NCI-H748 (cell line): ENCODE measurements around the gene NDUFS3.
"Not testable (repeated sequence)": the region's sequence is repeated elsewhere in the genome, so short reads cannot be mapped to it uniquely, and the experiment has no call there.

Experiments used
- DNase-seq: peaks from one replicate; lab custom pipeline; 2025; ENCODE audit not compliant: unreplicated experiment; lab: John Stamatoyannopoulos, UW

The NDUFS3 gene

GRCh38 chr11:47578524-47579494 lies at the start of gene NDUFS3, which contains the start of gene KBTBD4:
NDUFS3 (plus strand) TSS chr11:47579074; CDS start chr11:47579092, 18 bp downstream.
KBTBD4 (minus strand) TSS chr11:47578970; CDS start chr11:47578951, 19 bp downstream.
- peak; percentile 96 for DNase-seq

- no peak for DNase-seq
Observed at GRCh38 chr11:47529951-47530350, 48.9 kb upstream of the NDUFS3 start.

GRCh38 chr11:47530721-47531120 lies 48.2 kb upstream of the NDUFS3 start:
- not testable (repeated sequence) for DNase-seq

GRCh38 chr11:47531666-47532065 lies 47.2 kb upstream of the NDUFS3 start:
- DNase-seq: no peak

- DNase-seq: no peak
Observed at GRCh38 chr11:47532597-47533213, 46.2 kb upstream of the NDUFS3 start.

- no peak for DNase-seq
Observed at GRCh38 chr11:47533690-47534151, 45.2 kb upstream of the NDUFS3 start.

DNA sequence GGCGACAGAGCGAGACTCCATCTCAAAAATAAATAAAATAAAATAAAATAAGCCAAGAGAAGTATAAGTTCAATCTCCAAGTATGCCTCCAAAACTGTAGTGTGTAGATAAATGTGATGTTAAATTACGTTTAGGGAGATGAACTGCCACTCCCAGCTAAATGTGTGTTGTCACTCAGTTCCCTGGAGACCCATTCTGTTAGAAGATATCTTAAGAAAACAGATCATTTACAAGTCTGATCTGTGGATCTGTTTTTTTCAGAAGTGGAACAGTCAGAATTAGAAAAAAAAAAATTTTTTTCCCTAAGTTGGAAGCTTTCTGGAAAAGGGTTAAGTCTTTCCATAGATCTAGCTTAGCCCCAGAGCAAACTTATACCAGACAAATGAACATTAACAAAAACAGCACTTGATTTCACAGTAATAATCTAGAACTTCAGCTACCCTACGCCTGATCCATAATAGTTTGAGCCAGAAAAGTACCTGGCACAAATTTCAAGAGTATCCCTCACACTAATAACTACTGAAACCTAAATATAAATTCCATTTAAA lies 44.1 kb upstream of the NDUFS3 start:
- DNase-seq: no peak

DNA sequence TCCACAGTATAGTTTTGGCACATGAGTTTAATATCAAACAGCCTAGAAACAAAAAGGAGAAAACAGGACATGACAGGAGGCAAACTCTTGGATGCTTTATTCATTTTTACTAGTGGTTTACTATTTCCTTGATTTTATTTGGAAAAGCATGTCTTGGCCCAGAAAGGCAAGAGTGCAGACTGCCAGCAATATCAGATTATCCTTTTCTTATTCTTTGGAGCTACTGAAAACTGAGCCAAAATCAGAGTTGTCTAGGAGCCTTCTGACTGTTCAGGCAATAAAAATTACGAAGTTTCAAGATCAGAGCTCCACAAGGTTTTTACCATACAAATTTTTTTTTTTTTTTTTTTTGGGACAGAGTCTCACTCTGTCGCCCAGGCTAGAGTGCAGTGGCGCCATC lies 42.0 kb upstream of the NDUFS3 start:
- DNase-seq: no peak

- DNase-seq: peak; percentile 72
Observed at GRCh38 chr11:47538741-47539565, 39.9 kb upstream of the NDUFS3 start.

DNA sequence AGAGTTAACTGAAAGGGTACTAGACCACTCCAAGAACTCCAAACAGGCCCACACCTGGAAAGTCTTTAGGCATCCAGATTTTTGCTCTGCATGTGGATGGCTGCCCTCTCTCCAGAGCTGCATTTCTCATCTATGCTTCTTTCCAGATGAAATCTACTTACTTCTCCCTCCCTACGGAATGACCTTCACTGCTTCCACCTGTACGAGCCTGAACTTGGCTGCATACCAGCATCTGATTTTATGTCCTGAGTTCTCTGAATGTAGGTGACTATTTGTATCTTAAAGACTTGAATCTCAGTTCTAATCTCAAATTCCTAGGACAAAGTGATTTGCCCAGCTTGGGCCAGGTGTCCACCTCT lies 39.2 kb upstream of the NDUFS3 start:
- no peak for DNase-seq

- no peak for DNase-seq
Observed at GRCh38 chr11:47541070-47541469, 37.8 kb upstream of the NDUFS3 start.

GRCh38 chr11:47545298-47545697 lies 33.6 kb upstream of the NDUFS3 start:
- no peak for DNase-seq

GRCh38 chr11:47546274-47546673 lies 32.6 kb upstream of the NDUFS3 start:
- DNase-seq: not testable (repeated sequence)

DNA sequence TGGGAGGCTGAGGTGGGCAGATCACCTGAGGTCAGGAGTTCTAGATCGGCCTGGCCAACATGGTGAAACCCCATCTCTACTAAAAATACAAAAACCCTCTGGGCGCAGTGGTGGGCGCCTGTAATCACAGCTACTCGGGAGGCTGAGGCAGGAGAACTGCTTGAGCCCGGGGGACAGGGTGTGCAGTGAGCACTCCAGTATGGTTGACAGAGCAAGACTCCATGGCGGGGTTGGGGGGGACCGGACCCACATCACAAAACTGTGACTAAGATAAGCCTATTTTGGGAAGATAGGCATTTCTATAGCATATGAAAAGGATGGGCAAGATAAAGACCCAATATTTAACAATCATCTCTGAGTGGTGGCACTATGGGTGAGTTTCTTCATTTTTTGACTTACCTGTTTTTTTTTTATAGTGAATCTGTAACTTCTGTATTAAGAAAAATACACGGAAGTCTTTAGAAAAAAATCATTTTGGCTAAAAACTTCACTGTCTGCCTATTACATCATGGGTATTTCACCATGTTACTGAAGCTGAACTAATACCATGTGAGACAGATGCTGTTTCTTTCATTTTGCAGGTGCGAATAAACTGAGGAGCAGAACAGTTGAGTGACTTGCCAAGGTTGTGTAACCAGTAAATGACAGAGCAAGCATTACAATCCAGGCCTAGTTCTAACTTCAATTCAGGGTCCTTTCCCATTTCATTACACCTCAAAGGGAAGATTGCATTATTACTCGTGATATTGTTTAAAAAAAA lies 28.4 kb upstream of the NDUFS3 start:
- DNase-seq: no peak

- no peak for DNase-seq
Observed at GRCh38 chr11:47551086-47551485, 27.8 kb upstream of the NDUFS3 start.

DNA sequence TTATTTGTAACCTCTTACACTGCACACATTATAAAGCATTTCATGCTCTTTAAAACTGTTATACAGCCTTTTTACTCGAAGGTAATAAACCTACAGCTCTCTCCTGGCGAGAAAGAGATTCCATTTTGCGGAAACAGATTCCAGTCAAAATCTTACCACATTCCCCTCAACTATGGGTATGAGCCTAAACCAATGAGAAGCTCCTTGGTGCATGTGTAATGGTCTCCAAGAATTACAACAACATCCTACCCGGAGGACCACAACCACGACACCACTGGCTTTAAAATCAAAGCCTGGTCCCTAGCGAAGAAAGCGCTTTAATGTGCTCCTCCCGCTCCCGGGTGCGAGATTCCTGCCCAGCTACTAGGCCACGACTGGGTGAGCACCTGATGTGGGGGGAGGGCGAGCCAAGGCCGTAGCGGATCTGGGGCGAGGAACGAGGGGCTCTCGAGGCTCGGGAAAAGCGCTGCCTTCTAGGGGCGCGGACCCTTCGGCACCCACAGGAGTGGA lies 26.8 kb upstream of the NDUFS3 start:
- peak; percentile 46 for DNase-seq

DNA sequence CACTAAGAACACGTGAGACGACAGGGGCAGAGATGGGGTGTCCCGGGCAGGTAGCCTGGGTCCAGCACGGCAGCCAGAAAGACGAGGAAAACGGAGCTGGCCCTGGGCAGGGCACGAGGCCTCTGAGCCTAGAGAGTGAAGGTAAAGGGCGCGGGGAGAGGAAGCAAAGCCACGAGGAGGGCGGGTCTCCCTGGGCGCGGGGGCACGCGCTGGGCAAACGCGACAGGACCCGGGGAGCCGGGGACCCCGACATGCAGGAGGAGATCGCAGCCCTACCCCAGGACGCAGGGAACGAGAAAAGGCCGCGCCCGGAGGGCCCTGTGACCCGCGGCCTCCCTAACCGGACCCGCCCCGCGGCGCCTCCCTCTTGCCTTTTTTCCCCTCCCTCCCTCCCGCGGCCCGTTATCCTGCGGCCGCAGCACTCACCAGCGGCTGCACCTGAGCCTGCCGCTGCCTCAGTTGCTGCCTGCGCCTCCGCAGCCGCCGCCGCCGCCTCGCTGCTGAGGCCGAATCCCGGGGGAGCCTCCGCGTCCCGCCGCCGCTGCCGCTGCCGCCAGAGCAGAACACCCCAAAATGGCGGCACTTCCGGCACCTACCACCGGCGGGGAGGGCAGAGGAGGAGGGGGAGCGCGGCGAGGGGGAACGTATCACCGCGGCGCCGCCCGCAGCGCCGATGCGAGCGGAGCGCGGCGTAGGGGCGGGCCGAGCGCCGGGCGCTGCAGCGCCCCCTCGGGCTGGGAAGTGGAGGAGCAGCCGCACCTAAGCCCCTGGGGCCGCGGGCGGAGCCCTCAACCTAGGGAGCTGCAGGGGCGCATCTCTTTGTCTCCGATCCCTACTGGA lies 26.1 kb upstream of the NDUFS3 start, which contains the start of gene CELF1:
CELF1 (minus strand) TSS at position 567 of the 840 bp plus-strand sequence. CDS start 53,609 bp downstream, outside the sequence.
- peak; percentile 94 for DNase-seq

DNA sequence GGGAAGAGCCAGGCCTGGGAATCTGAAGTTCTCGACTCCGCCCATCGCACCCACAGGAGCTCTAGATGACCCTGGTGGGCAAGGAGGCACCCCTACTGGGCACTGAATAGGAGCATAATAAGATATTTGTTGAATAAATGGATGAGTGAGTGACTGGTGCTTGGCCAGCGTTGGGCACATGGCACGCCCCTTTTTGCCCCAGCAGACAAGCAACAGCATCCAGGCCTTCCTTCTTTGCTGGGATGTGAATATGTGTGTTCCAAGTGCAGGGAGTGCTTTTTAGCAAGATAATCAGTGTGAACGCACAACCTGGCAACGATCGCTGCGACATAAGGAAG lies 25.5 kb upstream of the NDUFS3 start:
- no peak for DNase-seq

- not testable (repeated sequence) for DNase-seq
Observed at GRCh38 chr11:47557004-47557403, 21.9 kb upstream of the NDUFS3 start.
